ENCODE measurements around the gene DMTF1.

GRCh38 chr7:87213811-87214210 is 61.6 kb downstream of the DMTF1 start:
- no peak for TF ChIP-seq POLR2A (IDR thresholded peaks at IDR 0.05)
- no peak for TF ChIP-seq POLR2AphosphoS5 (IDR thresholded peaks at IDR 0.05)
